CD4-positive, alpha-beta T cell treated with Interferon alpha-2 for 1 hour (primary cell): Measurements from ENCODE around the gene EIF4G2.

Experiments used
- DNase-seq, 2 donors: peaks; one replicate each; pipeline ENCODE4 v3.0.0-alpha.2; 2020 to 2022

The EIF4G2 gene

GRCh38 chr11:10807493-10808234 lies 1.1 kb downstream of the EIF4G2 start:
- DNase-seq = peak; percentile 30 to 53

- DNase-seq = no peak
Observed at GRCh38 chr11:10806206-10806605, 2.5 kb downstream of the EIF4G2 start.

- no peak for DNase-seq
Observed at GRCh38 chr11:10805741-10806140, 3.0 kb downstream of the EIF4G2 start.

- no peak for DNase-seq
Observed at GRCh38 chr11:10803676-10804075, 5.0 kb downstream of the EIF4G2 start.

GRCh38 chr11:10800292-10800691 lies 8.4 kb downstream of the EIF4G2 start:
- peak in 1 of 2 donors; percentile 33 for DNase-seq

GRCh38 chr11:10798330-10798928 lies 10.3 kb downstream of the EIF4G2 start:
- no peak for DNase-seq

GRCh38 chr11:10797531-10797930 lies 11.2 kb downstream of the EIF4G2 start:
- DNase-seq = no peak

- peak in 1 of 2 donors; percentile 39 for DNase-seq
Observed at GRCh38 chr11:10797001-10797400, 11.7 kb downstream of the EIF4G2 start.

- DNase-seq = no peak
Observed at GRCh38 chr11:10796191-10796590, 12.5 kb downstream of the EIF4G2 start.

- no peak for DNase-seq
Observed at GRCh38 chr11:10793470-10794255, 15.1 kb downstream of the EIF4G2 start.

GRCh38 chr11:10792385-10793068 lies 16.2 kb downstream of the EIF4G2 start:
- DNase-seq = peak; percentile 79 to 83

- no peak for DNase-seq
Observed at GRCh38 chr11:10786451-10786850, 22.3 kb downstream of the EIF4G2 start.

GRCh38 chr11:10785146-10785474 lies 23.6 kb downstream of the EIF4G2 start:
- no peak for DNase-seq

GRCh38 chr11:10784232-10785145 lies 24.2 kb downstream of the EIF4G2 start:
- DNase-seq = no peak

GRCh38 chr11:10780040-10780439 lies 28.7 kb downstream of the EIF4G2 start:
- DNase-seq = no peak

GRCh38 chr11:10779086-10779485 lies 29.6 kb downstream of the EIF4G2 start:
- no peak for DNase-seq

GRCh38 chr11:10778217-10778970 lies 30.3 kb downstream of the EIF4G2 start:
- no peak for DNase-seq

GRCh38 chr11:10777806-10778205 lies 30.9 kb downstream of the EIF4G2 start:
- DNase-seq = no peak

- DNase-seq = no peak
Observed at GRCh38 chr11:10777393-10777793, 31.3 kb downstream of the EIF4G2 start.

GRCh38 chr11:10774811-10775210 lies 33.9 kb downstream of the EIF4G2 start:
- DNase-seq = no peak

GRCh38 chr11:10771457-10771856 lies 37.3 kb downstream of the EIF4G2 start:
- DNase-seq = no peak
